Liver (tissue), 9 donors: Measurements from ENCODE around the gene DCP2. TPM values are rescaled to one million over a fixed set of nuclear protein-coding genes. Genes with fewer than 3 reads are reported as not detected.
"Not testable (repeated sequence)": the region's sequence is repeated elsewhere in the genome, so short reads cannot be mapped to it uniquely, and the experiment has no call there.

Experiments
- DNase-seq: peaks from one replicate; pipeline ENCODE4 v3.0.0-alpha.2; 2017; ENCODE audit warnings: low spot score
- H3K27ac ChIP-seq, 2 donors: one replicate each; pipeline ENCODE4 v1.7.0; 2013; ENCODE audit warnings: inconsistent platforms in 2 of 2, low read length in 2 of 2, control low read depth in 1 of 2, low read depth in 1 of 2, mild to moderate bottlenecking in 1 of 2
- H3K27me3 ChIP-seq, 4 donors: one replicate each; pipeline versions ENCODE4 v1.6.1 to v1.7.0; 2013; ENCODE audit warnings: low read length in 3 of 4, inconsistent platforms in 1 of 4, mild to moderate bottlenecking in 1 of 4, moderate library complexity in 1 of 4; ENCODE audit not compliant: control insufficient read depth in 4 of 4, insufficient read depth in 4 of 4
- H3K36me3 ChIP-seq, 4 donors: one replicate each; pipeline versions ENCODE4 v1.6.1 to v1.7.0; 2013; ENCODE audit warnings: low read length in 3 of 4, mild to moderate bottlenecking in 3 of 4, low read depth in 1 of 4, moderate library complexity in 1 of 4; ENCODE audit not compliant: control insufficient read depth in 4 of 4, insufficient read depth in 3 of 4
- H3K4me1 ChIP-seq, 4 donors: one replicate each; pipeline versions ENCODE4 v1.6.1 to v1.7.0; 2013; ENCODE audit warnings: low read length in 3 of 4, mild to moderate bottlenecking in 3 of 4, moderate library complexity in 1 of 4; ENCODE audit not compliant: control insufficient read depth in 4 of 4, insufficient read depth in 4 of 4
- H3K4me3 ChIP-seq, 3 donors: one replicate each; pipeline versions ENCODE4 v1.6.1 to v1.7.0; 2013; ENCODE audit warnings: low read length in 3 of 3, control low read depth in 1 of 3, low read depth in 1 of 3, mild to moderate bottlenecking in 1 of 3
- H3K9ac ChIP-seq, 2 donors: one replicate each; pipeline ENCODE4 v1.7.0; 2013; ENCODE audit warnings: low read length in 2 of 2, mild to moderate bottlenecking in 2 of 2, moderate library complexity in 2 of 2, control low read depth in 1 of 2, low read depth in 1 of 2
- H3K9me3 ChIP-seq, 4 donors: one replicate each; pipeline versions ENCODE4 v1.6.1 to v1.7.0; 2013; ENCODE audit warnings: low read length in 3 of 4; ENCODE audit not compliant: control insufficient read depth in 4 of 4
- EGR1 ChIP-seq, 2 donors: IDR thresholded peaks; 2 replicates each; pipeline ENCODE4 v1.6.1; 2016 to 2018; ENCODE audit warnings: antibody characterized with exemption in 2 of 2, low read depth in 2 of 2
- FOXA1 ChIP-seq: IDR thresholded peaks from 2 replicates; pipeline ENCODE4 v1.6.1; 2016; ENCODE audit warnings: antibody characterized with exemption
- FOXA2 ChIP-seq: IDR thresholded peaks from 2 replicates; pipeline ENCODE4 v1.6.1; 2016; ENCODE audit warnings: antibody characterized with exemption
- GABPA ChIP-seq, 2 donors: IDR thresholded peaks in 1 of 2; conservative IDR thresholded peaks in 1 of 2; 2 replicates each; pipeline ENCODE4 v1.6.1; 2016; ENCODE audit warnings: antibody characterized with exemption in 2 of 2, mild to moderate bottlenecking in 1 of 2, moderate library complexity in 1 of 2
- HNF4A ChIP-seq, 2 donors: conservative IDR thresholded peaks; 2 replicates each; pipeline ENCODE4 v1.6.1; 2016; ENCODE audit warnings: antibody characterized with exemption in 2 of 2, mild to moderate bottlenecking in 2 of 2
- HNF4G ChIP-seq: IDR thresholded peaks from 2 replicates; pipeline ENCODE4 v1.6.1; 2016; ENCODE audit warnings: antibody characterized with exemption
- JUND ChIP-seq, 2 donors: IDR thresholded peaks; 2 replicates each; pipeline ENCODE4 v1.6.1; 2016; ENCODE audit warnings: antibody characterized with exemption in 2 of 2
- NR2F2 ChIP-seq: IDR thresholded peaks from 2 replicates; pipeline ENCODE4 v1.6.1; 2016; ENCODE audit warnings: antibody characterized with exemption
- RAD21 ChIP-seq, 2 donors: IDR thresholded peaks; 2 replicates each; pipeline ENCODE4 v1.6.1; 2016; ENCODE audit warnings: antibody characterized with exemption in 2 of 2, mild to moderate bottlenecking in 2 of 2
- RXRA ChIP-seq, 2 donors: IDR thresholded peaks; 2 replicates each; pipeline ENCODE4 v1.6.1; 2017 to 2018; ENCODE audit warnings: antibody characterized with exemption in 2 of 2, mild to moderate bottlenecking in 1 of 2
- SP1 ChIP-seq: IDR thresholded peaks from 2 replicates; pipeline ENCODE4 v1.6.1; 2018; ENCODE audit warnings: antibody characterized with exemption, mild to moderate bottlenecking
- TAF1 ChIP-seq: conservative IDR thresholded peaks from 2 replicates; pipeline ENCODE4 v1.6.1; 2016; ENCODE audit warnings: antibody characterized with exemption, mild to moderate bottlenecking
- YY1 ChIP-seq: IDR thresholded peaks from 2 replicates; pipeline ENCODE4 v1.6.1; 2016; ENCODE audit warnings: antibody characterized with exemption, mild to moderate bottlenecking
- WGBS: extraction: QIAGEN DNeasy Blood & Tissue Kit; methylation state at CpG from one replicate; pipeline ENCODE4 v1.1.7; 2013; 5-methylcytosine and 5-hydroxymethylcytosine counted together
- polyA plus RNA-seq, 2 donors: library from polyadenylated mRNA; stranded (reverse) in 1 of 2; unstranded in 1 of 2; fragments of 200-250 nt in 1 of 2; fragments of >200 nt in 1 of 2; fragmentation: Nextera tagmentation in 1 of 2; extraction: Ambion mirVana in 1 of 2; gene quantifications; one replicate each; pipeline versions ENCODE4 v1.2.1 to v1.2.3, GENCODE V29; 2013 to 2015
- total RNA-seq, 2 donors: library from RNA; depleted of rRNA; stranded (reverse); fragments of >200 nt; gene quantifications; one replicate each; pipeline ENCODE4 v1.2.3, GENCODE V29; 2014
- TF ChIP-seq, protein P1 (sequence below): IDR thresholded peaks from 2 replicates; pipeline ENCODE4 v1.6.1; 2016; ENCODE audit warnings: antibody characterized with exemption, mild to moderate bottlenecking
- TF ChIP-seq, protein P2 (sequence below): fragments of 150-350 bp; IDR thresholded peaks from 2 replicates; pipeline ENCODE4 v1.5.1; 2017; ENCODE audit warnings: improper control_type of control experiment, low read depth, low read length; ENCODE audit not compliant: missing input control
- TF ChIP-seq, protein P3 (sequence below): IDR thresholded peaks from 2 replicates; pipeline ENCODE4 v1.6.1; 2016; ENCODE audit warnings: antibody characterized with exemption
- TF ChIP-seq, protein P4 (sequence below): IDR thresholded peaks from 2 replicates; pipeline ENCODE4 v1.6.1; 2016; ENCODE audit warnings: antibody characterized with exemption
- TF ChIP-seq, protein P5 (sequence below): IDR thresholded peaks from 2 replicates; pipeline ENCODE4 v1.6.1; 2016; ENCODE audit warnings: antibody characterized with exemption
- donor health status: healthy.
- donor health status: healthy.
- donor health status: healthy.
- donor health status: healthy.
- donor health status: healthy.

Gene DCP2
- total and polyA plus RNA-seq, 4 donors, result 2.9 to 44.2 (median 12.4) TPM

DNA sequence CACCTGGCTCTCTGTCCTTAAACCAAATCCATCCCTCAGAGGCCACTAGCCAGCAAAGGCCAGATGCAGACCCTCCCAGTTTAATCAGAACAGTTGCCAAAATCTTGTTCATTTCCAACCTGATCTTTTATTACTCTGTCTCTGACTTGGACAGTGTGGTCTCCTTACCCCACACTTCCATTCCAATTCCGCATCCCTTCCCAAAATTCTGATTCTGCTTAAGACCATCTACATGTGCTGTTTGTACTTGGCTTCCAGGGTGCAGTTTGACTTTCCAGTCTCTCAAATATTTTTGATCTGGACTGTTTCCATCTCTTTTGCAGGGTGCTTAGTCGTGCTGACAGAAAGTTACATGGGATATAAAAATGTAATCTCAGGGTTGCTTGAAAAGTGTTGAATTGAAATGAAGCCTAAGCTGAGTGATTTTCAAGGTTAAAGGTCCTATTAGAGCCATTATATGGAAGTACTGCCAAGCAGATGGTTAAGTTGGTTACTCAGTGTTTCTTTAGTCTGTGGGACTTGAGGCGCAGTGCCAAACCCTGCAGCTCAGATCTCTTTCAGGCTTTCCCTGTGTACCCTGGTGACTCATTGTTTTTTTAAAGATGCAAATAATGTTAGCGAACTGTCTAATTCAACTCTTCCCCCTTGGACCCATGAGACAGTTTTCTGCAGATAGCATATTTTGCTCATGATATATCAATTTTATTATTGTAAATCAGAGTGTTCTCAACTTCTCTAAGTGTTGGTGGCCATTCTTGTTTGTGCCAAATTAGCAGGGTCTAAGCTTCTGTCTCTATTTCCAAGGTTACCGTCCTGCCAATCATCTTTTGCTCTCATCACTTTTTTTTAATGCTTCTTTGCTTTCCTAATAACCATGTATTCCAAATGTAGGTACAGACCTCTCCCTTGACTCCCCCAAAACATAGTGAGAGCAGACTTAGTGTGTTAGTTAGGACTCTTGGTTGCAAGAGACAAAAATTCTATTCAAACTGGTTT, 18.2 kb upstream of the DCP2 start:
- Histone ChIP-seq H3K9ac (no peak overlapping the region), H3K9me3 (no peaks in the 10 kb centered on the region), H3K27me3 (no peaks in the 10 kb centered on the region), H3K27ac (no peak overlapping the region), H3K36me3 (no peaks in the 10 kb centered on the region), H3K4me1 (peaks cover 4 to 18% (median 14%) of the 10 kb centered on the region in 4 donors), H3K4me3 (no peak overlapping the region)
- TF ChIP-seq, protein P1, sequence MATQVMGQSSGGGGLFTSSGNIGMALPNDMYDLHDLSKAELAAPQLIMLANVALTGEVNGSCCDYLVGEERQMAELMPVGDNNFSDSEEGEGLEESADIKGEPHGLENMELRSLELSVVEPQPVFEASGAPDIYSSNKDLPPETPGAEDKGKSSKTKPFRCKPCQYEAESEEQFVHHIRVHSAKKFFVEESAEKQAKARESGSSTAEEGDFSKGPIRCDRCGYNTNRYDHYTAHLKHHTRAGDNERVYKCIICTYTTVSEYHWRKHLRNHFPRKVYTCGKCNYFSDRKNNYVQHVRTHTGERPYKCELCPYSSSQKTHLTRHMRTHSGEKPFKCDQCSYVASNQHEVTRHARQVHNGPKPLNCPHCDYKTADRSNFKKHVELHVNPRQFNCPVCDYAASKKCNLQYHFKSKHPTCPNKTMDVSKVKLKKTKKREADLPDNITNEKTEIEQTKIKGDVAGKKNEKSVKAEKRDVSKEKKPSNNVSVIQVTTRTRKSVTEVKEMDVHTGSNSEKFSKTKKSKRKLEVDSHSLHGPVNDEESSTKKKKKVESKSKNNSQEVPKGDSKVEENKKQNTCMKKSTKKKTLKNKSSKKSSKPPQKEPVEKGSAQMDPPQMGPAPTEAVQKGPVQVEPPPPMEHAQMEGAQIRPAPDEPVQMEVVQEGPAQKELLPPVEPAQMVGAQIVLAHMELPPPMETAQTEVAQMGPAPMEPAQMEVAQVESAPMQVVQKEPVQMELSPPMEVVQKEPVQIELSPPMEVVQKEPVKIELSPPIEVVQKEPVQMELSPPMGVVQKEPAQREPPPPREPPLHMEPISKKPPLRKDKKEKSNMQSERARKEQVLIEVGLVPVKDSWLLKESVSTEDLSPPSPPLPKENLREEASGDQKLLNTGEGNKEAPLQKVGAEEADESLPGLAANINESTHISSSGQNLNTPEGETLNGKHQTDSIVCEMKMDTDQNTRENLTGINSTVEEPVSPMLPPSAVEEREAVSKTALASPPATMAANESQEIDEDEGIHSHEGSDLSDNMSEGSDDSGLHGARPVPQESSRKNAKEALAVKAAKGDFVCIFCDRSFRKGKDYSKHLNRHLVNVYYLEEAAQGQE, result no peak
- no peak for TF ChIP-seq EGR1 (IDR thresholded peaks at IDR 0.05; ENCODE audit: low read depth in 2 of 2)
- TF ChIP-seq, protein P2, sequence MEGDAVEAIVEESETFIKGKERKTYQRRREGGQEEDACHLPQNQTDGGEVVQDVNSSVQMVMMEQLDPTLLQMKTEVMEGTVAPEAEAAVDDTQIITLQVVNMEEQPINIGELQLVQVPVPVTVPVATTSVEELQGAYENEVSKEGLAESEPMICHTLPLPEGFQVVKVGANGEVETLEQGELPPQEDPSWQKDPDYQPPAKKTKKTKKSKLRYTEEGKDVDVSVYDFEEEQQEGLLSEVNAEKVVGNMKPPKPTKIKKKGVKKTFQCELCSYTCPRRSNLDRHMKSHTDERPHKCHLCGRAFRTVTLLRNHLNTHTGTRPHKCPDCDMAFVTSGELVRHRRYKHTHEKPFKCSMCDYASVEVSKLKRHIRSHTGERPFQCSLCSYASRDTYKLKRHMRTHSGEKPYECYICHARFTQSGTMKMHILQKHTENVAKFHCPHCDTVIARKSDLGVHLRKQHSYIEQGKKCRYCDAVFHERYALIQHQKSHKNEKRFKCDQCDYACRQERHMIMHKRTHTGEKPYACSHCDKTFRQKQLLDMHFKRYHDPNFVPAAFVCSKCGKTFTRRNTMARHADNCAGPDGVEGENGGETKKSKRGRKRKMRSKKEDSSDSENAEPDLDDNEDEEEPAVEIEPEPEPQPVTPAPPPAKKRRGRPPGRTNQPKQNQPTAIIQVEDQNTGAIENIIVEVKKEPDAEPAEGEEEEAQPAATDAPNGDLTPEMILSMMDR, result no peak
- no peak for TF ChIP-seq YY1
- no peak for TF ChIP-seq RAD21 (IDR thresholded peaks at IDR 0.05)
- TF ChIP-seq, protein P3, sequence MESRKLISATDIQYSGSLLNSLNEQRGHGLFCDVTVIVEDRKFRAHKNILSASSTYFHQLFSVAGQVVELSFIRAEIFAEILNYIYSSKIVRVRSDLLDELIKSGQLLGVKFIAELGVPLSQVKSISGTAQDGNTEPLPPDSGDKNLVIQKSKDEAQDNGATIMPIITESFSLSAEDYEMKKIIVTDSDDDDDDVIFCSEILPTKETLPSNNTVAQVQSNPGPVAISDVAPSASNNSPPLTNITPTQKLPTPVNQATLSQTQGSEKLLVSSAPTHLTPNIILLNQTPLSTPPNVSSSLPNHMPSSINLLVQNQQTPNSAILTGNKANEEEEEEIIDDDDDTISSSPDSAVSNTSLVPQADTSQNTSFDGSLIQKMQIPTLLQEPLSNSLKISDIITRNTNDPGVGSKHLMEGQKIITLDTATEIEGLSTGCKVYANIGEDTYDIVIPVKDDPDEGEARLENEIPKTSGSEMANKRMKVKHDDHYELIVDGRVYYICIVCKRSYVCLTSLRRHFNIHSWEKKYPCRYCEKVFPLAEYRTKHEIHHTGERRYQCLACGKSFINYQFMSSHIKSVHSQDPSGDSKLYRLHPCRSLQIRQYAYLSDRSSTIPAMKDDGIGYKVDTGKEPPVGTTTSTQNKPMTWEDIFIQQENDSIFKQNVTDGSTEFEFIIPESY, result no peak
- TF ChIP-seq, protein P4, sequence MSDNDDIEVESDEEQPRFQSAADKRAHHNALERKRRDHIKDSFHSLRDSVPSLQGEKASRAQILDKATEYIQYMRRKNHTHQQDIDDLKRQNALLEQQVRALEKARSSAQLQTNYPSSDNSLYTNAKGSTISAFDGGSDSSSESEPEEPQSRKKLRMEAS, result no peak
- no peak for TF ChIP-seq TAF1
- TF ChIP-seq GABPA (IDR thresholded peaks at IDR 0.05 in 1 of 2, conservative IDR thresholded peaks at IDR 0.05 in 1 of 2), result no peak
- TF ChIP-seq, protein P5, sequence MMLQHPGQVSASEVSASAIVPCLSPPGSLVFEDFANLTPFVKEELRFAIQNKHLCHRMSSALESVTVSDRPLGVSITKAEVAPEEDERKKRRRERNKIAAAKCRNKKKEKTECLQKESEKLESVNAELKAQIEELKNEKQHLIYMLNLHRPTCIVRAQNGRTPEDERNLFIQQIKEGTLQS, result no peak
- TF ChIP-seq NR2F2, result no peak
- peak in 1 of 2 donors; percentile 12 for TF ChIP-seq RXRA (IDR thresholded peaks at IDR 0.05)
- TF ChIP-seq HNF4A (conservative IDR thresholded peaks at IDR 0.05), result no peak
- TF ChIP-seq JUND (IDR thresholded peaks at IDR 0.05), result peak in 1 of 2 donors; percentile 82
- TF ChIP-seq SP1, result no peak
- TF ChIP-seq HNF4G, result no peak
- peak; percentile 16 for TF ChIP-seq FOXA2
- peak; percentile 21 for TF ChIP-seq FOXA1
- no peak for DNase-seq
- 58% methylated on average over 5 of the region's 5 CpGs for WGBS

DNA sequence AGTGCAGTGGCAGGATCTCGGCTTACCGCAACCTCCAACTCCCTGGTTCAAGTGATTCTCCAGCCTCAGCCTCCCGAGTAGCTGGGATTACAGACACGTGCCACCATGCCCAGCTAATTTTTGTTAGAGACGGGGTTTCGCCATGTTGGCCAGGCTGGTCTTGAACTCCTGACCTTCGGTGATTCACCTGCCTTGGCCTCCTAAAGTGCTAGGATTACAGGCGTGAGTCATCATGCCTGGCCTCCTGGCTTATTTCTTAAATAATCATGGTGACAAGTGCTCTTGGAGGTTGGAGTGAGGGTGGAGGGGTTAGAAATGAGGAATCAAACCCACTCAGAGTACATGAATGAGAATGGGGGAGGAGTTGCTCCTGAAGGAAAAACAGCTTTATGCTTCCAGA, 16.7 kb upstream of the DCP2 start:
- WGBS, result 90% methylated on average over 8 of the region's 8 CpGs
- not testable (repeated sequence) for H3K27ac ChIP-seq, DNase-seq, H3K4me3 ChIP-seq, H3K9ac ChIP-seq, H3K9me3 ChIP-seq, H3K36me3 ChIP-seq, H3K27me3 ChIP-seq
- peaks cover 4 to 18% (median 14%) of the 10 kb centered on the region in 4 donors for H3K4me1 ChIP-seq
